SK-N-SH treated with all-trans-retinoic acid at 6 μM for 48 hours (cell line): ENCODE results near the gene MIOS.

Experiments
- ATAC-seq: fragments of 200-7000 bp; cut with Tn5 transposase; 3 replicates; pipeline ENCODE4 v1.9.1; 2020; ENCODE audit warnings: mild to moderate bottlenecking, moderate library complexity
- ARNTL ChIP-seq: fragments of 450-650 bp; formaldehyde crosslinking; IDR thresholded peaks from 2 replicates; pipeline ENCODE4 v1.5.0; 2020; ENCODE audit warnings: low read depth, mild to moderate bottlenecking, moderate library complexity, borderline replicate concordance
- BACH2 ChIP-seq: fragments of 250-450 bp; sonication (Bioruptor Pico); IDR thresholded peaks from 2 replicates; pipeline ENCODE4 v1.9.0; 2021; ENCODE audit warnings: mild to moderate bottlenecking, borderline replicate concordance
- CREB5 ChIP-seq: fragments of 250-450 bp; sonication (Bioruptor Pico); IDR thresholded peaks from 2 replicates; pipeline ENCODE4 v1.5.1; 2020; ENCODE audit warnings: low read depth, mild to moderate bottlenecking, moderate library complexity
- ESRRG ChIP-seq: fragments of 250-450 bp; sonication (Bioruptor Pico); IDR thresholded peaks from 2 replicates; pipeline ENCODE4 v1.6.1; 2021; ENCODE audit warnings: mild to moderate bottlenecking
- GLIS3 ChIP-seq: fragments of 250-450 bp; sonication (Bioruptor Pico); IDR thresholded peaks from 2 replicates; pipeline ENCODE4 v1.5.0; 2020; ENCODE audit warnings: mild to moderate bottlenecking, moderate library complexity
- OSR1 ChIP-seq: fragments of 250-450 bp; sonication (Bioruptor Pico); IDR thresholded peaks from 2 replicates; pipeline ENCODE4 v1.8.0; 2022; ENCODE audit warnings: moderate library complexity, mild to moderate bottlenecking, inconsistent platforms
- PATZ1 ChIP-seq: fragments of 250-450 bp; sonication (Bioruptor Pico); IDR thresholded peaks from 2 replicates; pipeline ENCODE4 v1.8.0; 2020; ENCODE audit warnings: mild to moderate bottlenecking, moderate library complexity, borderline replicate concordance
- POU6F1 ChIP-seq: fragments of 250-450 bp; sonication (Bioruptor Pico); IDR thresholded peaks from 2 replicates; pipeline ENCODE4 v1.8.0; 2021; ENCODE audit warnings: low read depth, mild to moderate bottlenecking, moderate library complexity, borderline replicate concordance
- RARB ChIP-seq: fragments of 250-450 bp; sonication (Bioruptor Pico); IDR thresholded peaks from 2 replicates; pipeline ENCODE4 v1.8.0; 2021; ENCODE audit warnings: mild to moderate bottlenecking, moderate library complexity
- SNAI2 ChIP-seq: fragments of 250-450 bp; sonication (Bioruptor Pico); IDR thresholded peaks from 2 replicates; pipeline ENCODE4 v1.5.0; 2020; ENCODE audit warnings: mild to moderate bottlenecking, moderate library complexity
- TCF4 ChIP-seq: fragments of 250-450 bp; sonication (Bioruptor Pico); IDR thresholded peaks from 2 replicates; pipeline ENCODE4 v1.8.0; 2021; ENCODE audit warnings: mild to moderate bottlenecking, moderate library complexity, borderline replicate concordance
- TOX ChIP-seq: fragments of 250-450 bp; sonication (Bioruptor Pico); IDR thresholded peaks from 2 replicates; pipeline ENCODE4 v1.8.0; 2021; ENCODE audit warnings: mild to moderate bottlenecking, moderate library complexity, borderline replicate concordance
- TSHZ2 ChIP-seq: fragments of 250-450 bp; sonication (Bioruptor Pico); IDR thresholded peaks from 2 replicates; pipeline ENCODE4 v1.5.0; 2020; ENCODE audit warnings: mild to moderate bottlenecking, moderate library complexity
- ZC3H10 ChIP-seq: fragments of 250-450 bp; sonication (Bioruptor Pico); IDR thresholded peaks from 2 replicates; pipeline ENCODE4 v1.5.1; 2021; ENCODE audit warnings: mild to moderate bottlenecking, moderate library complexity
- ZFP3 ChIP-seq: fragments of 250-450 bp; sonication (Bioruptor Pico); IDR thresholded peaks from 2 replicates; pipeline ENCODE4 v1.5.0; 2020; ENCODE audit warnings: mild to moderate bottlenecking, moderate library complexity
- ZFP30 ChIP-seq: fragments of 450-650 bp; formaldehyde crosslinking; IDR thresholded peaks from 2 replicates; pipeline ENCODE4 v1.5.0; 2022; ENCODE audit warnings: mild to moderate bottlenecking, moderate library complexity
- ZNF565 ChIP-seq: fragments of 450-650 bp; formaldehyde crosslinking; conservative IDR thresholded peaks from 2 replicates; pipeline ENCODE4 v1.5.0; 2020; ENCODE audit warnings: low read depth, mild to moderate bottlenecking, moderate library complexity
- ZNF70 ChIP-seq: fragments of 450-650 bp; formaldehyde crosslinking; IDR thresholded peaks from 2 replicates; pipeline ENCODE4 v1.5.0; 2020; ENCODE audit warnings: mild to moderate bottlenecking, moderate library complexity
- ZNF8 ChIP-seq: fragments of 450-650 bp; formaldehyde crosslinking; IDR thresholded peaks from 2 replicates; pipeline ENCODE4 v1.5.0; 2020; ENCODE audit warnings: mild to moderate bottlenecking, moderate library complexity

Gene MIOS

GRCh38 chr7:7527047-7527446 lies 39.6 kb upstream of the MIOS start:
- ATAC-seq = no peak
- no peak for TF ChIP-seq OSR1 (CRISPR knock-in tag)
- no peak for TF ChIP-seq ZFP3
- no peak for TF ChIP-seq PATZ1 (CRISPR knock-in tag)
- TF ChIP-seq ZNF70 (CRISPR knock-in tag) = no peak
- no peak for TF ChIP-seq GLIS3 (CRISPR knock-in tag)
- no peak for TF ChIP-seq RARB (CRISPR knock-in tag)
- TF ChIP-seq ZNF565 (CRISPR knock-in tag) = no peak
- TF ChIP-seq TCF4 (CRISPR knock-in tag) = no peak
- no peak for TF ChIP-seq TOX (CRISPR knock-in tag)
- TF ChIP-seq ZNF8 (CRISPR knock-in tag) = no peak
- no peak for TF ChIP-seq TSHZ2 (CRISPR knock-in tag)
- no peak for TF ChIP-seq ZFP30 (CRISPR knock-in tag)
- TF ChIP-seq ARNTL (CRISPR knock-in tag) = no peak
- no peak for TF ChIP-seq SNAI2
- no peak for TF ChIP-seq CREB5 (CRISPR knock-in tag)
- no peak for TF ChIP-seq POU6F1 (CRISPR knock-in tag)
- TF ChIP-seq, all 23 proteins: peak for 0

GRCh38 chr7:7529328-7529727 lies 37.4 kb upstream of the MIOS start:
- TF ChIP-seq TCF4 (CRISPR knock-in tag) = no peak
- TF ChIP-seq PATZ1 (CRISPR knock-in tag) = no peak
- no peak for TF ChIP-seq ZNF565 (CRISPR knock-in tag)
- TF ChIP-seq OSR1 (CRISPR knock-in tag) = no peak
- TF ChIP-seq ARNTL (CRISPR knock-in tag) = no peak
- TF ChIP-seq BACH2 (CRISPR knock-in tag) = no peak
- TF ChIP-seq ZFP30 (CRISPR knock-in tag) = no peak
- no peak for TF ChIP-seq SNAI2
- no peak for ATAC-seq

GRCh38 chr7:7533831-7534430 lies 32.8 kb upstream of the MIOS start:
- no peak for ATAC-seq
- TF ChIP-seq CREB5 (CRISPR knock-in tag) (no peak), POU6F1 (CRISPR knock-in tag) (no peak), ZNF8 (CRISPR knock-in tag) (no peak), GLIS3 (CRISPR knock-in tag) (no peak), PATZ1 (CRISPR knock-in tag) (no peak), BACH2 (CRISPR knock-in tag) (no peak), ZC3H10 (CRISPR knock-in tag) (no peak), RARB (CRISPR knock-in tag) (no peak), ESRRG (CRISPR knock-in tag) (no peak)
